GM12878 (cell line): ENCODE measurements around the gene PDE6C. TPM values are rescaled to one million over a fixed set of nuclear protein-coding genes. Genes with fewer than 3 reads are reported as not detected.

ENCODE experiments used
- ATAC-seq: fragments of 200-7000 bp; cut with Tn5 transposase; 3 replicates; pipeline ENCODE4 v1.9.1; 2020; ENCODE audit warnings: mild to moderate bottlenecking, moderate library complexity
- BruUV-seq: library from RNA; stranded (reverse); fragments of 400-500 nt; replicated peaks from 2 replicates; lab custom pipeline; 2021; lab: Mats Ljungman, UMichigan
- CTCF ChIA-PET: fragments of 300-600 bp; sonication (Branson Sonifier 250); formaldehyde crosslinking; extraction: SDS; loops from one replicate; lab custom pipeline; 2021; ENCODE audit warnings: inconsistent platforms; lab: Yijun Ruan, JAX
- POLR2A ChIA-PET: fragments of 350-600 bp; formaldehyde crosslinking; extraction: SDS; loops from one replicate; lab custom pipeline; 2021; ENCODE audit warnings: inconsistent platforms; lab: Charles Lee
- RAD21 ChIA-PET: fragments of 300-600 bp; sonication (Branson Sonifier 250); formaldehyde crosslinking; loops from one replicate; lab custom pipeline; 2023; ENCODE audit warnings: antibody characterized with exemption; ENCODE audit not compliant: unreplicated experiment; lab: Charles Lee
- SMC1A ChIA-PET: fragments of 300-600 bp; sonication (Branson Sonifier 250); formaldehyde crosslinking; loops from one replicate; lab custom pipeline; 2023; ENCODE audit not compliant: unreplicated experiment, uncharacterized antibody; lab: Charles Lee
- DNase-seq: peaks from one replicate; pipeline ENCODE4 v3.0.0-alpha.2; 2011; ENCODE audit warnings: low read depth, low spot score
- FAIRE-seq: peaks from 3 replicates; lab custom pipeline; 2011; peaks lifted over from hg19 to GRCh38; lab: Jason Lieb, UNC
- H2AFZ ChIP-seq: 2 replicates; pipeline ENCODE4 v1.6.0; 2011; ENCODE audit warnings: low read depth, low read length, control low read depth; ENCODE audit not compliant: control insufficient read depth
- H3K27ac ChIP-seq: 2 replicates; pipeline ENCODE4 v1.5.1; 2011; ENCODE audit warnings: control low read depth; ENCODE audit not compliant: control insufficient read depth, insufficient read depth
- H3K27me3 ChIP-seq, 2 experiments: replicated peaks in 1 of 2; 2 replicates each; pipeline versions ENCODE4 v1.6.0 to v1.6.1; 2011; ENCODE audit warnings: low read length in 1 of 2; ENCODE audit not compliant: control insufficient read depth in 2 of 2, insufficient read depth in 2 of 2
- H3K36me3 ChIP-seq, 2 experiments: 2 replicates each; pipeline ENCODE4 v1.5.1; 2011; ENCODE audit warnings: low read length in 1 of 2; ENCODE audit not compliant: control insufficient read depth in 2 of 2, insufficient read depth in 2 of 2
- H3K4me1 ChIP-seq: 2 replicates; pipeline ENCODE4 v1.6.1; 2011; ENCODE audit warnings: mild to moderate bottlenecking, low read length, moderate library complexity, mixed read lengths; ENCODE audit not compliant: control insufficient read depth, insufficient read depth
- H3K4me2 ChIP-seq: 2 replicates; pipeline ENCODE4 v1.6.0; 2011; ENCODE audit warnings: control low read depth; ENCODE audit not compliant: control insufficient read depth, insufficient read depth
- H3K4me3 ChIP-seq: fragments of 200-600 bp; sonication (generic); 2 replicates; pipeline ENCODE4 v1.5.1; 2016
- H3K79me2 ChIP-seq: 2 replicates; pipeline ENCODE4 v1.6.0; 2011; ENCODE audit warnings: low read length; ENCODE audit not compliant: control insufficient read depth, insufficient read depth
- H3K9ac ChIP-seq: 2 replicates; pipeline ENCODE4 v1.8.0; 2011; ENCODE audit warnings: low read length, control low read depth, mixed read lengths; ENCODE audit not compliant: control insufficient read depth, insufficient read depth
- H3K9me3 ChIP-seq: replicated peaks from 3 replicates; pipeline ENCODE4 v1.5.1; 2011; ENCODE audit warnings: mild to moderate bottlenecking, low read length; ENCODE audit not compliant: control insufficient read depth, insufficient read depth
- H4K20me1 ChIP-seq: 2 replicates; pipeline ENCODE4 v1.6.0; 2011; ENCODE audit not compliant: control insufficient read depth, insufficient read depth
- CBX3 ChIP-seq: fragments of 200-600 bp; sonication (generic); IDR thresholded peaks from 2 replicates; pipeline ENCODE4 v1.6.1; 2016; ENCODE audit warnings: low read depth, borderline replicate concordance
- CHD2 ChIP-seq: IDR thresholded peaks from 2 replicates; pipeline ENCODE4 v1.6.1; 2011; ENCODE audit warnings: low read depth, low read length, improper control_type of control experiment, borderline replicate concordance
- CHD4 ChIP-seq: fragments of 200-600 bp; sonication (generic); IDR thresholded peaks from 2 replicates; pipeline ENCODE4 v1.6.1; 2016; ENCODE audit warnings: mild to moderate bottlenecking
- HCFC1 ChIP-seq: fragments of 150-350 bp; IDR thresholded peaks from 2 replicates; pipeline ENCODE4 v1.6.1; 2014; ENCODE audit warnings: low read length
- JUNB ChIP-seq: IDR thresholded peaks from 2 replicates; pipeline ENCODE4 v1.6.1; 2016; ENCODE audit warnings: antibody characterized with exemption, mild to moderate bottlenecking
- KLF5 ChIP-seq: fragments of 450-650 bp; IDR thresholded peaks from 2 replicates; pipeline ENCODE4 v1.6.1; 2014; ENCODE audit warnings: mild to moderate bottlenecking; ENCODE audit not compliant: partially characterized antibody
- SPI1 ChIP-seq: IDR thresholded peaks from 2 replicates; pipeline ENCODE4 v1.6.1; 2011; ENCODE audit warnings: low read depth, mild to moderate bottlenecking, low read length, moderate library complexity, borderline replicate concordance; ENCODE audit not compliant: insufficient read depth
- SREBF1 ChIP-seq: IDR thresholded peaks from 2 replicates; pipeline ENCODE4 v1.6.1; 2012; ENCODE audit warnings: mild to moderate bottlenecking, low read length
- SREBF2 ChIP-seq: IDR thresholded peaks from 2 replicates; pipeline ENCODE4 v1.6.1; 2012; ENCODE audit warnings: mild to moderate bottlenecking, low read length
- STAT3 ChIP-seq: IDR thresholded peaks from 2 replicates; pipeline ENCODE4 v1.6.1; 2011; ENCODE audit warnings: low read depth, low read length, improper control_type of control experiment
- ZBED1 ChIP-seq: IDR thresholded peaks from 2 replicates; pipeline ENCODE4 v1.6.1; 2016; ENCODE audit warnings: borderline replicate concordance
- ZNF217 ChIP-seq: fragments of 450-650 bp; IDR thresholded peaks from 2 replicates; pipeline ENCODE4 v1.6.1; 2017; ENCODE audit warnings: antibody characterized with exemption, mild to moderate bottlenecking
- WGBS: methylation state at CpG from one replicate; pipeline ENCODE4 v1.1.6; 2016; ENCODE audit warnings: low lambda C conversion rate; ENCODE audit not compliant: insufficient replicate concordance, insufficient coverage; ENCODE audit errors: missing lambda C conversion rate; 5-methylcytosine and 5-hydroxymethylcytosine counted together
- in situ Hi-C: fragments of 300-500 bp; cut with MboI; formaldehyde crosslinking; loops from 9 replicates; pipeline ENCODE4 v1.14.3; 2018; ENCODE audit warnings: mixed read lengths
- intact Hi-C: fragments of 100-400 bp; cut with micrococcal nuclease; formaldehyde crosslinking; loops from one replicate; pipeline ENCODE4 v1.14.2; 2022; ENCODE audit not compliant: unreplicated experiment
- polyA plus RNA-seq, 11 experiments: library from polyadenylated mRNA; depleted of rRNA in 4 of 11; unstranded in 6 of 11; stranded (reverse) in 5 of 11; fragments of >200 nt; fragmentation: Nextera tagmentation in 4 of 11; fragmentation: Illumina TruSeq in 1 of 11; extraction: Ambion mirVana in 4 of 11; extraction: Trizol in 1 of 11; gene quantifications; 1 replicate in 1 of 11; 2 replicates in 10 of 11; pipeline versions ENCODE4 v1.2.1 to v1.2.3, GENCODE V29; 2011 to 2016; ENCODE audit warnings: inconsistent platforms in 2 of 11, missing spikeins in 2 of 11, low read depth in 1 of 11
- total RNA-seq, 4 experiments: library from RNA; depleted of rRNA in 3 of 4; stranded (reverse); fragments of >200 nt in 3 of 4; fragmentation: Illumina TruSeq in 1 of 4; extraction: Trizol in 1 of 4; gene quantifications; 2 replicates each; pipeline versions ENCODE4 v1.2.1 to v1.2.3, GENCODE V29; 2013 to 2021
- TF ChIP-seq, protein P1 (sequence below): IDR thresholded peaks from 2 replicates; pipeline ENCODE4 v1.6.1; 2012; ENCODE audit warnings: improper control_type of control experiment, low read depth, low read length; ENCODE audit not compliant: insufficient replicate concordance
- TF ChIP-seq, protein P2 (sequence below): fragments of 450-650 bp; IDR thresholded peaks from 2 replicates; pipeline ENCODE4 v1.6.1; 2017; ENCODE audit warnings: borderline replicate concordance
- TF ChIP-seq, protein P3 (sequence below): fragments of 450-650 bp; IDR thresholded peaks from 2 replicates; pipeline ENCODE4 v1.6.1; 2016; ENCODE audit warnings: mild to moderate bottlenecking
- TF ChIP-seq, protein P4 (sequence below): IDR thresholded peaks from 2 replicates; pipeline ENCODE4 v1.6.1; 2012; ENCODE audit warnings: low read depth, low read length, improper control_type of control experiment

Gene PDE6C
- total and polyA plus RNA-seq, 10 of the 15 experiments (the other 5 are each of a cell fraction or from before 2014, with no cell fraction given), result not detected

DNA sequence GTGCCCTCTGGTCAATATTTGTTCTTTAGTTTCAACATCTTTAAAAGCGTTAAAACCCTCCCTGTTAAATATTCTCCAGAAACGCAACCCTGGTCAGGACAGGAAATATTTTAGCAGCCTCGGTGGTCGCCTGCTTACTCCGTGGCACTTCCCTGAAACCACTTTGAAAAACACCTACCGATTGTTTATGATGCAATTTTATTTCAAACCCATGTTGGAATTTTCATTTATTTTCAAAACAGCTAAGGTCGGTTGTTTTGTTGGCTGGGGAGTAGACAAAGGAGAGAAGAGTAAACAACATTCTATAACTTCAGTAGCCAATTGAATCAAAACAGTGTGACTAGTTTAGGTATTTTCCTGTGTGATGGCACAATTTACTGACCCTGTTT lies 10.6 kb upstream of the PDE6C start (continued):
- TF ChIP-seq, protein P1, sequence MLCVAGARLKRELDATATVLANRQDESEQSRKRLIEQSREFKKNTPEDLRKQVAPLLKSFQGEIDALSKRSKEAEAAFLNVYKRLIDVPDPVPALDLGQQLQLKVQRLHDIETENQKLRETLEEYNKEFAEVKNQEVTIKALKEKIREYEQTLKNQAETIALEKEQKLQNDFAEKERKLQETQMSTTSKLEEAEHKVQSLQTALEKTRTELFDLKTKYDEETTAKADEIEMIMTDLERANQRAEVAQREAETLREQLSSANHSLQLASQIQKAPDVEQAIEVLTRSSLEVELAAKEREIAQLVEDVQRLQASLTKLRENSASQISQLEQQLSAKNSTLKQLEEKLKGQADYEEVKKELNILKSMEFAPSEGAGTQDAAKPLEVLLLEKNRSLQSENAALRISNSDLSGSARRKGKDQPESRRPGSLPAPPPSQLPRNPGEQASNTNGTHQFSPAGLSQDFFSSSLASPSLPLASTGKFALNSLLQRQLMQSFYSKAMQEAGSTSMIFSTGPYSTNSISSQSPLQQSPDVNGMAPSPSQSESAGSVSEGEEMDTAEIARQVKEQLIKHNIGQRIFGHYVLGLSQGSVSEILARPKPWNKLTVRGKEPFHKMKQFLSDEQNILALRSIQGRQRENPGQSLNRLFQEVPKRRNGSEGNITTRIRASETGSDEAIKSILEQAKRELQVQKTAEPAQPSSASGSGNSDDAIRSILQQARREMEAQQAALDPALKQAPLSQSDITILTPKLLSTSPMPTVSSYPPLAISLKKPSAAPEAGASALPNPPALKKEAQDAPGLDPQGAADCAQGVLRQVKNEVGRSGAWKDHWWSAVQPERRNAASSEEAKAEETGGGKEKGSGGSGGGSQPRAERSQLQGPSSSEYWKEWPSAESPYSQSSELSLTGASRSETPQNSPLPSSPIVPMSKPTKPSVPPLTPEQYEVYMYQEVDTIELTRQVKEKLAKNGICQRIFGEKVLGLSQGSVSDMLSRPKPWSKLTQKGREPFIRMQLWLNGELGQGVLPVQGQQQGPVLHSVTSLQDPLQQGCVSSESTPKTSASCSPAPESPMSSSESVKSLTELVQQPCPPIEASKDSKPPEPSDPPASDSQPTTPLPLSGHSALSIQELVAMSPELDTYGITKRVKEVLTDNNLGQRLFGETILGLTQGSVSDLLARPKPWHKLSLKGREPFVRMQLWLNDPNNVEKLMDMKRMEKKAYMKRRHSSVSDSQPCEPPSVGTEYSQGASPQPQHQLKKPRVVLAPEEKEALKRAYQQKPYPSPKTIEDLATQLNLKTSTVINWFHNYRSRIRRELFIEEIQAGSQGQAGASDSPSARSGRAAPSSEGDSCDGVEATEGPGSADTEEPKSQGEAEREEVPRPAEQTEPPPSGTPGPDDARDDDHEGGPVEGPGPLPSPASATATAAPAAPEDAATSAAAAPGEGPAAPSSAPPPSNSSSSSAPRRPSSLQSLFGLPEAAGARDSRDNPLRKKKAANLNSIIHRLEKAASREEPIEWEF, result no peak
- TF ChIP-seq ZNF217, result no peak
- no peak for TF ChIP-seq CHD4
- no peak for TF ChIP-seq STAT3
- TF ChIP-seq, protein P2, sequence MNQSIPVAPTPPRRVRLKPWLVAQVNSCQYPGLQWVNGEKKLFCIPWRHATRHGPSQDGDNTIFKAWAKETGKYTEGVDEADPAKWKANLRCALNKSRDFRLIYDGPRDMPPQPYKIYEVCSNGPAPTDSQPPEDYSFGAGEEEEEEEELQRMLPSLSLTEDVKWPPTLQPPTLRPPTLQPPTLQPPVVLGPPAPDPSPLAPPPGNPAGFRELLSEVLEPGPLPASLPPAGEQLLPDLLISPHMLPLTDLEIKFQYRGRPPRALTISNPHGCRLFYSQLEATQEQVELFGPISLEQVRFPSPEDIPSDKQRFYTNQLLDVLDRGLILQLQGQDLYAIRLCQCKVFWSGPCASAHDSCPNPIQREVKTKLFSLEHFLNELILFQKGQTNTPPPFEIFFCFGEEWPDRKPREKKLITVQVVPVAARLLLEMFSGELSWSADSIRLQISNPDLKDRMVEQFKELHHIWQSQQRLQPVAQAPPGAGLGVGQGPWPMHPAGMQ, result no peak
- no peak for TF ChIP-seq CHD2
- TF ChIP-seq KLF5, result no peak

DNA sequence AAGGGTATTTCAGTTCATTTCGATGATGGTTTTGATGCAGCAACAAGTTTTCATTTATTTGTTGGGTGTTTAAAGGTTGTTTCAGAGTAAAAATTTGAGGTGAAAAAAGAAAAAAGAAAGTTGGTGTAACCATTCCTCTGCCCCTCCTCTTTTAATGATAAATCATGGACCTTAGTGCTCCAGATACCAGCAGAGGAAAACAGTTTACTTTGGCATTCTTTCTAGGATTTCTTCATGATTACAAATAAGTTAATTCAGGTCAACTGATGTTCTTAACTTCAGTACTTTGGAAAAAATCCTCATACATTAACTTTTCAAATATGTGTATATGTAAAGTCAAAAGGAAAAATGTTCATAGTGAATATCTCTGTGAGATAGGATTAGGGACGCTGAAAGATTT lies 9.3 kb upstream of the PDE6C start:
- no peaks in the 10 kb centered on the region for H4K20me1 ChIP-seq
- H3K9ac ChIP-seq, result no peak overlapping the region
- no peak for FAIRE-seq
- ChIA-PET POLR2A (no interaction called here), RAD21 (no interaction called here), CTCF (no interaction called here), SMC1A (no interaction called here)
- no peak overlapping the region for H3K4me2 ChIP-seq
- peaks cover 6% of the 10 kb centered on the region in 2 experiments; a peak in 3 of 4 replicates for H3K27me3 ChIP-seq
- no peak overlapping the region for H2AFZ ChIP-seq
- H3K4me1 ChIP-seq, result no peaks in the 10 kb centered on the region
- in situ Hi-C loops, result no loop called here
- intact Hi-C loops, result no loop called here
- H3K4me3 ChIP-seq, result no peak overlapping the region
- DNase-seq, result no peak
- WGBS, result 43% methylated on average over 2 of the region's 2 CpGs
- no peaks in the 10 kb centered on the region for H3K9me3 ChIP-seq
- no peaks in the 10 kb centered on the region for H3K79me2 ChIP-seq
- no TSS peak for BruUV-seq
- H3K27ac ChIP-seq, result no peak overlapping the region
- no peak for ATAC-seq
- H3K36me3 ChIP-seq, result no peaks in the 10 kb centered on the region
- TF ChIP-seq SPI1, result no peak
- no peak for TF ChIP-seq SREBF1
- TF ChIP-seq CBX3, result no peak
- TF ChIP-seq ZNF217, result no peak
- TF ChIP-seq, protein P3, sequence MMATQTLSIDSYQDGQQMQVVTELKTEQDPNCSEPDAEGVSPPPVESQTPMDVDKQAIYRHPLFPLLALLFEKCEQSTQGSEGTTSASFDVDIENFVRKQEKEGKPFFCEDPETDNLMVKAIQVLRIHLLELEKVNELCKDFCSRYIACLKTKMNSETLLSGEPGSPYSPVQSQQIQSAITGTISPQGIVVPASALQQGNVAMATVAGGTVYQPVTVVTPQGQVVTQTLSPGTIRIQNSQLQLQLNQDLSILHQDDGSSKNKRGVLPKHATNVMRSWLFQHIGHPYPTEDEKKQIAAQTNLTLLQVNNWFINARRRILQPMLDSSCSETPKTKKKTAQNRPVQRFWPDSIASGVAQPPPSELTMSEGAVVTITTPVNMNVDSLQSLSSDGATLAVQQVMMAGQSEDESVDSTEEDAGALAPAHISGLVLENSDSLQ, result no peak
- no peak for TF ChIP-seq HCFC1
- TF ChIP-seq, protein P4, sequence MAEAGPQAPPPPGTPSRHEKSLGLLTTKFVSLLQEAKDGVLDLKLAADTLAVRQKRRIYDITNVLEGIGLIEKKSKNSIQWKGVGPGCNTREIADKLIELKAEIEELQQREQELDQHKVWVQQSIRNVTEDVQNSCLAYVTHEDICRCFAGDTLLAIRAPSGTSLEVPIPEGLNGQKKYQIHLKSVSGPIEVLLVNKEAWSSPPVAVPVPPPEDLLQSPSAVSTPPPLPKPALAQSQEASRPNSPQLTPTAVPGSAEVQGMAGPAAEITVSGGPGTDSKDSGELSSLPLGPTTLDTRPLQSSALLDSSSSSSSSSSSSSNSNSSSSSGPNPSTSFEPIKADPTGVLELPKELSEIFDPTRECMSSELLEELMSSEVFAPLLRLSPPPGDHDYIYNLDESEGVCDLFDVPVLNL, result no peak
- TF ChIP-seq ZBED1, result no peak
- no peak for TF ChIP-seq SREBF2
- TF ChIP-seq JUNB, result no peak
